ENCODE measurements around the gene ZFYVE21. TPM values are rescaled to one million over a fixed set of nuclear protein-coding genes. Genes with fewer than 3 reads are reported as not detected.

Gene ZFYVE21
- total RNA-seq, 2 experiments from 2014 or later = 18.0 to 22.5 TPM

DNA sequence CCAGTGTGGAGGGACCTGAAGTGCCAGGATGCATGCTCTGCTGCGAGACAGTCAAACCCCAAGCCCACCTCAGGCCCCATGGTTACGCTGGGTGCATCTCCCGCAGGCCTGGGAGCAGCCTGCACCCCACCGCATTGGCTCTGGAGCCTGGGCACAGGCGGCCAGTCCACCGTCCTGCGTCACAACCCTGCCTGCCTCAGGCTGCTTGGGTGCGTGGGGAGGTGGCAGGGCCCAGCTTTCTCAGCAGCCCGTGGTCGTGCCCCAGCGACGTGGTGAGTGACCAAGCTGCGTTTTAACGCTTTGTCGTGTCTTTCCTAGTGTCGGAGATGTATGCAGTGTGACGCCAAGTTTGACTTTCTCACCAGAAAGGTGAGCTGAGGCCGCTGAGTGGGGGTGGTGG lies 10.9 kb downstream of the ZFYVE21 start:
- H3K9me3 ChIP-seq (ENCODE audit: low read length) = no peaks in the 10 kb centered on the region
- BruUV-seq (replicated peaks) = no TSS peak
- no peaks in the 10 kb centered on the region for H4K20me1 ChIP-seq (ENCODE audit: insufficient read depth, low read length)
- no peaks in the 10 kb centered on the region for H3K4me1 ChIP-seq (ENCODE audit: insufficient read depth, low read length, poor library complexity, severe bottlenecking)
- intact Hi-C loops (cut with micrococcal nuclease; ENCODE audit: unreplicated experiment) = no loop called here
- no peak overlapping the region for H2AFZ ChIP-seq (ENCODE audit: low read length)
- H3K4me2 ChIP-seq (ENCODE audit: low read length) = no peak overlapping the region
- H3K79me2 ChIP-seq (ENCODE audit: insufficient read depth, low read depth, low read length) = no peaks in the 10 kb centered on the region
- ChIA-PET POLR2A (no interaction called here), CTCF (ENCODE audit: unreplicated experiment) (no interaction called here)
- no peaks in the 10 kb centered on the region for H3K9me2 ChIP-seq (ENCODE audit: insufficient read depth, low read length)
- no peak for DNase-seq (ENCODE audit: low spot score)
- peaks cover 17% of the 10 kb centered on the region; the same call in 1 of the 2 replicates for H3K36me3 ChIP-seq (ENCODE audit: insufficient read depth, low read length)
- H3K4me3 ChIP-seq (ENCODE audit: low read depth, low read length, poor library complexity, severe bottlenecking) = no peak overlapping the region
- H3K27ac ChIP-seq (ENCODE audit: low read depth, low read length, poor library complexity, severe bottlenecking) = no peak overlapping the region
- TF ChIP-seq EZH2phosphoT487 (IDR thresholded peaks at IDR 0.05; ENCODE audit: borderline replicate concordance, low read depth, low read length) (no peak), CTCF (conservative IDR thresholded peaks at IDR 0.05; ENCODE audit: low read length) (no peak)

DNA sequence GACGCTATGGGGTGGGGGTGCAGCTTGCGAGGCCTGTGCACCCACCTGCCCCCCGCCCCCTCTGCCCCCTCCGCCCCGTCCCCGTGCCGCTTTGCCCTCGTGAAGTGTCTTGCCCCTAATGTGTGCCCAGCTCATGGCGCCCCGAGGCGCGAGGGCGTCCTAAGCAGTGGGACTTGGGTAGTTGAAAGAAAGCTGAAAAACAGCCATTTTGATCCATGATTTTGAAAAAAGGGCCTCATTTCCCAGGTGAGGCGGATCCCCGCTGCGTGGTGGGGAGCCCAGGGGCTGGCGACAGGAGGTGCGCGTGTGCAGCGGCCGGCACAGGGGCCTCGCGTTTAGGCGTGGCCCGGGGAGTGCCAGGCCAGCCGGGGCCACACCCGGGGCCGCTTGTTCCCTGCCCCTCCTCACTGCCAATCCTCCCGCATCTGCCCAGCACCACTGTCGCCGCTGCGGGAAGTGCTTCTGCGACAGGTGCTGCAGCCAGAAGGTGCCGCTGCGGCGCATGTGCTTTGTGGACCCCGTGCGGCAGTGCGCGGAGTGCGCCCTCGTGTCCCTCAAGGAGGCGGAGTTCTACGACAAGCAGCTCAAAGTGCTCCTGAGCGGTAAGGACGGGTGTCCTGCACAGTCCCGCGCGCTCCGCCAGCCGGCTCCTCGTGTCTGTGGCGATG lies 11.8 kb downstream of the ZFYVE21 start:
- intact Hi-C loops (cut with micrococcal nuclease; ENCODE audit: unreplicated experiment) = no loop called here
- H3K9me3 ChIP-seq (ENCODE audit: low read length) = no peaks in the 10 kb centered on the region
- no peaks in the 10 kb centered on the region for H3K9me2 ChIP-seq (ENCODE audit: insufficient read depth, low read length)
- H3K36me3 ChIP-seq (ENCODE audit: insufficient read depth, low read length) = peaks cover 19% of the 10 kb centered on the region; the same call in 1 of the 2 replicates
- no peak overlapping the region for H3K4me3 ChIP-seq (ENCODE audit: low read depth, low read length, poor library complexity, severe bottlenecking)
- H3K79me2 ChIP-seq (ENCODE audit: insufficient read depth, low read depth, low read length) = no peaks in the 10 kb centered on the region
- H2AFZ ChIP-seq (ENCODE audit: low read length) = no peak overlapping the region
- BruUV-seq (replicated peaks) = no TSS peak
- ChIA-PET POLR2A (no interaction called here), CTCF (ENCODE audit: unreplicated experiment) (no interaction called here)
- TF ChIP-seq CTCF (conservative IDR thresholded peaks at IDR 0.05; ENCODE audit: low read length) = no peak
- TF ChIP-seq EZH2phosphoT487 (IDR thresholded peaks at IDR 0.05; ENCODE audit: borderline replicate concordance, low read depth, low read length) = no peak
- no peak for DNase-seq (ENCODE audit: low spot score)
- no peak overlapping the region for H3K27ac ChIP-seq (ENCODE audit: low read depth, low read length, poor library complexity, severe bottlenecking)
- no peaks in the 10 kb centered on the region for H4K20me1 ChIP-seq (ENCODE audit: insufficient read depth, low read length)
- H3K4me1 ChIP-seq (ENCODE audit: insufficient read depth, low read length, poor library complexity, severe bottlenecking) = no peaks in the 10 kb centered on the region
- H3K4me2 ChIP-seq (ENCODE audit: low read length) = no peak overlapping the region

GRCh38 chr14:103728141-103728540 lies 12.5 kb downstream of the ZFYVE21 start:
- Histone ChIP-seq H2AFZ (ENCODE audit: low read length) (no peak overlapping the region), H3K79me2 (ENCODE audit: insufficient read depth, low read depth, low read length) (no peaks in the 10 kb centered on the region), H3K4me2 (ENCODE audit: low read length) (no peak overlapping the region), H3K36me3 (ENCODE audit: insufficient read depth, low read length) (peaks cover 26% of the 10 kb centered on the region; the same call in 1 of the 2 replicates), H4K20me1 (ENCODE audit: insufficient read depth, low read length) (no peaks in the 10 kb centered on the region), H3K4me1 (ENCODE audit: insufficient read depth, low read length, poor library complexity, severe bottlenecking) (no peaks in the 10 kb centered on the region), H3K27ac (ENCODE audit: low read depth, low read length, poor library complexity, severe bottlenecking) (no peak overlapping the region), H3K4me3 (ENCODE audit: low read depth, low read length, poor library complexity, severe bottlenecking) (no peak overlapping the region), H3K9me3 (ENCODE audit: low read length) (no peaks in the 10 kb centered on the region), H3K9me2 (ENCODE audit: insufficient read depth, low read length) (no peaks in the 10 kb centered on the region)
- ChIA-PET CTCF (ENCODE audit: unreplicated experiment) (no interaction called here), POLR2A (no interaction called here)
- no TSS peak for BruUV-seq (replicated peaks)
- TF ChIP-seq EZH2phosphoT487 (IDR thresholded peaks at IDR 0.05; ENCODE audit: borderline replicate concordance, low read depth, low read length) = no peak
- TF ChIP-seq CTCF (conservative IDR thresholded peaks at IDR 0.05; ENCODE audit: low read length) = no peak
- DNase-seq (ENCODE audit: low spot score) = no peak
- intact Hi-C loops (cut with micrococcal nuclease; ENCODE audit: unreplicated experiment) = no loop called here
